Measurements from ENCODE around the gene DLG2. TPM values are rescaled to one million over a fixed set of nuclear protein-coding genes. Genes with fewer than 3 reads are reported as not detected.
A peak's percentile ranks its signal among the peaks of the same experiment; 100 is the strongest.

Gene DLG2
- total RNA-seq, 2 experiments from 2014 or later: 0.85 to 1.1 TPM

DNA sequence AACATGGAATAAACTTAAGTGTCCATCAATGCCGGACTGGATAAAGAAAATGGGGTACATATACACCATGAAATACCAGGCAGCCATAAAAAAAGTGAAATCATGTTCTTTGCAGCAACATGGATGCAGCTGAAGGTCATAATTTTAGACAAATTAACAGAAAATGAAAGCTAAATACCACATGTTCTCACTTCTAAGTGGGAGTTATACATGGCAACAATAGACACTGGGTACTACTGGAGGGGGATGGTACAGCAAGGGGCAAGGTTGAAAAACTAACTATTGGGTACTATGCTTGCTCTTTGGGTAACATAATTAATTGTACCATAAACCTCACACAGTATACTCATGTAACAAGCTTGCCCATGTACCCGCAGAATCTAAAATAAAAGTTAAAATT, 851.6 kb downstream of the DLG2 start:
- DNase-seq: no peak
- H3K36me3 Mint-ChIP-seq (ENCODE audit: low read depth): no peaks in the 10 kb centered on the region
- ChIA-PET POLR2A (no interaction called here), CTCF (no interaction called here)
- H3K27me3 Mint-ChIP-seq: no peaks in the 10 kb centered on the region
- no peak overlapping the region for H3K4me3 Mint-ChIP-seq
- H3K9me3 Mint-ChIP-seq: peaks cover 17% of the 10 kb centered on the region
- H3K27ac Mint-ChIP-seq: no peak overlapping the region
- no peaks in the 10 kb centered on the region for H3K4me1 Mint-ChIP-seq

DNA sequence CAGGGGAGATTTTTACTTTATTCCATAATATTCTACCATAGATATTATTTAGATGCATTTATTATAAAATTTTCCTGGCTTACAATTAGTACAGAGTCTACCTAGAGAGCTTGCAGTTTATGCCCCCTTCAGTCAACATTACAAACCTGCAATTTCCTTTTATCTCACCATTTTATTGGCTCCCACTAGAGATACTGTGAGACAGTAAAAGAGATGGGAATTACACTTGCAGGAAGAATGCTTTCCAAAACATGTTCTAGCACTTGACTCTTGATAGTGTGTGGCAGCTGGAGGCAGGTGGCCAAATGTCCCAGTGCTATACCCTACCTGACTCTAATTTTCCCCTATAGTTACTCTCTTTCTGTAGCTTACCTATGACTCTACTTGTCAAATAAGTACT, 863.2 kb downstream of the DLG2 start:
- POLR2A ChIA-PET: no interaction called here
- CTCF ChIA-PET: no interaction called here

DNA sequence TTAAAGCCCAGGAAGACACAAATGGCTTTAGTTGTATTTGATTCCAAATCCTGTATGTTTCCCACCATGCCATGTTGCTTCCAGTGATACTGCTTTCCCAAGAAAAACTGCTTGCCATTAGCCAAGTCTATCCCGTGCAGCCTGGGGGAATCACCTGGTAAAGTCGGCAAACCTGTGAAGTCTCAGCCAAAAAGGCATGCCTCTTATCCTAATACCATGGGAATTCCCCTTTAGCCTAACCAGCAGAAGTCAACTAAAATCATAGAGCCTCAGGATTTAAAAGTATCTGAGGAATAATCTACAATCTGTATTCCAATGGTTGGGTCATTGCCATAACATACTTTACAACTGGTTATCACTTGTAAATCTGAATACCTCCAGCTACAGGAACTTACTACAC, 869.4 kb downstream of the DLG2 start:
- Mint-ChIP-seq H3K27me3 (no peaks in the 10 kb centered on the region), H3K4me1 (no peaks in the 10 kb centered on the region), H3K27ac (no peak overlapping the region), H3K4me3 (no peak overlapping the region), H3K36me3 (ENCODE audit: low read depth) (no peaks in the 10 kb centered on the region), H3K9me3 (peaks cover 2% of the 10 kb centered on the region)
- DNase-seq: no peak
- ChIA-PET POLR2A (no interaction called here), CTCF (no interaction called here)

More for the DNA sequence above, 863.2 kb downstream of the DLG2 start:
- DNase-seq: no peak
- Mint-ChIP-seq H3K36me3 (ENCODE audit: low read depth) (no peaks in the 10 kb centered on the region), H3K27me3 (no peaks in the 10 kb centered on the region), H3K27ac (no peak overlapping the region), H3K9me3 (peaks cover under 1% of the 10 kb centered on the region), H3K4me1 (no peaks in the 10 kb centered on the region), H3K4me3 (no peak overlapping the region)

DNA sequence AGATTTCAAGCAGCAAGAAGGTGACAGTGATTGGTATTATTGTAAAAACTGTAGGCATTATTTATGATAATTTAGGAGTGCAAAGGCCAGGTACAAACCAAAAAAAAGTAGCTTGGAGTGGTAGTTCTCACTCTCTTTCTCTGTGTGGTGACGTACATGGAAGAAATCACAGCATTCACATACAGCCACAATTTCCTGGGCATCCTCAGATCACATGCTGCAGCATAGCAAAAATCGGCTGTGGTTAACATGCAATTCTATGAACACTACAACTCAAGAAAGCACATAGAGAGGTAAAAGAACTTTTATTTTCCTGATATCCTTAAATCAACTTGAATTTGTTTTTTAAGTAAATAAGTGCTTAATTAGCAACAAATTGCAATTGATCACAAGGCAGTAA, 875.8 kb downstream of the DLG2 start:
- Mint-ChIP-seq H3K27me3 (no peaks in the 10 kb centered on the region), H3K36me3 (ENCODE audit: low read depth) (no peaks in the 10 kb centered on the region), H3K4me1 (no peaks in the 10 kb centered on the region), H3K27ac (no peak overlapping the region), H3K9me3 (peaks cover 2% of the 10 kb centered on the region), H3K4me3 (no peak overlapping the region)
- CTCF ChIA-PET: no interaction called here
- POLR2A ChIA-PET: no interaction called here
- no peak for DNase-seq

DNA sequence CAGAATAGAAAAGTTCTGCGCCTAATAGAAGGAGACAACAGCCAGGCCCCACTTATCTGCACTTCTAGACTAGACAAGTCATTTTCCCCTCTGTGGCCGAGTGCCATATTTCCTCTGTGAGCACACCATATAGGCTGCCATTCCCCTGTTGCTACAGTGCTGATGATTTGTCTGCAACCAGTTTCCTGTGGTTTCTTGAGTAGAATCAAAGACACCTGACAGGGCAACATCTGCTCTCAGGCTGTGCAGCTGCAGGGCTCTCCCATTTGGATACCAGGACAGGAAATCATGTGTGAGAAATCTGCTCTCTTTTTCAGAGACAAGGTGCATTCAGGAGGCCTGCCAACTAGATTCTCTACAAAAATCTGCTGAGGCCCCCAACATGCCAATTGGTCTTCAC, 879.3 kb downstream of the DLG2 start:
- ChIA-PET POLR2A (no interaction called here), CTCF (no interaction called here)
- Mint-ChIP-seq H3K27me3 (no peaks in the 10 kb centered on the region), H3K27ac (no peak overlapping the region), H3K36me3 (ENCODE audit: low read depth) (no peaks in the 10 kb centered on the region), H3K4me1 (no peaks in the 10 kb centered on the region), H3K4me3 (no peak overlapping the region), H3K9me3 (peaks cover 1% of the 10 kb centered on the region)
- no peak for DNase-seq

DNA sequence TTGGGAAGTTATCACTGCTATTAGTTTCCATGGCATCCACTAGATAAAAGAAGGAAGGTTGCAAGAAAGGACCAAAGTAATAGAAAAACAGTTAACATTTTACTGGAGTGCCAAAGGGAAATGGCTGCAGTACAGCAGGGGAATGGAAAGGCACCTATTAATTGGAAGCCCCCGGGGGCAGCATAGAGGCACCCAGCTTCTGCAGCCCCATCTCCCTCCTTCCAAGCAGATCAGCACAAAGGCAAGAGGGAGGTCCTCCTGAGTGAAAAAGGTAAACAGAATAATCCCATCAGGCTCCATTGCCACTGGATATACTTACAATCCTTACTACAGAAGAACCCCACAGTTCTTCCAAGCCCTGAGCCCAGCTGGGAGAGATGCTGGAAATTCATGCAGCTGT, 887.1 kb downstream of the DLG2 start:
- Mint-ChIP-seq H3K36me3 (ENCODE audit: low read depth) (no peaks in the 10 kb centered on the region), H3K9me3 (no peaks in the 10 kb centered on the region), H3K27ac (no peak overlapping the region), H3K4me3 (no peak overlapping the region), H3K4me1 (no peaks in the 10 kb centered on the region), H3K27me3 (no peaks in the 10 kb centered on the region)
- no peak for DNase-seq
- POLR2A ChIA-PET: no interaction called here
- CTCF ChIA-PET: no interaction called here

DNA sequence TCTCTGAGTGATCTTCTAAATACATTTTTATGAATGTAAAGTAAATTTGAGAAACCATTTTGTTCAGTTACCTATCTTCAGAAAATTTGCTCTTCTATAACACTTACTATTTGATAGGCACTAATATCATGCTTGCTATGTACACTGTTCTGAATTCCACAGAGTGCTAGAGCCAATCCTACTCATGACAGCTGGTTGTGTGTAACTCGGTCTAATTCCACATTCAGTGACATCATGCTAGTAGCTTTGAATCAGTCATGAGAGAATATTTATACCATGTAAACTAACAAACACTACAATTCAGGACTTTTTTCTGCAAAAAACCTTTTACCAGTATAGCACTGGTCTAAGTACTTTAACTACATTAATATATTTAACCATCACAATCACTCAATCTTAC, 902.9 kb downstream of the DLG2 start:
- no peak overlapping the region for H3K4me3 Mint-ChIP-seq
- POLR2A ChIA-PET: no interaction called here
- no peaks in the 10 kb centered on the region for H3K36me3 Mint-ChIP-seq (ENCODE audit: low read depth)
- peaks cover 8% of the 10 kb centered on the region for H3K27me3 Mint-ChIP-seq
- H3K9me3 Mint-ChIP-seq: peaks cover 2% of the 10 kb centered on the region
- peaks cover 13% of the 10 kb centered on the region for H3K4me1 Mint-ChIP-seq
- DNase-seq: no peak
- CTCF ChIA-PET: no interaction called here
- no peak overlapping the region for H3K27ac Mint-ChIP-seq

DNA sequence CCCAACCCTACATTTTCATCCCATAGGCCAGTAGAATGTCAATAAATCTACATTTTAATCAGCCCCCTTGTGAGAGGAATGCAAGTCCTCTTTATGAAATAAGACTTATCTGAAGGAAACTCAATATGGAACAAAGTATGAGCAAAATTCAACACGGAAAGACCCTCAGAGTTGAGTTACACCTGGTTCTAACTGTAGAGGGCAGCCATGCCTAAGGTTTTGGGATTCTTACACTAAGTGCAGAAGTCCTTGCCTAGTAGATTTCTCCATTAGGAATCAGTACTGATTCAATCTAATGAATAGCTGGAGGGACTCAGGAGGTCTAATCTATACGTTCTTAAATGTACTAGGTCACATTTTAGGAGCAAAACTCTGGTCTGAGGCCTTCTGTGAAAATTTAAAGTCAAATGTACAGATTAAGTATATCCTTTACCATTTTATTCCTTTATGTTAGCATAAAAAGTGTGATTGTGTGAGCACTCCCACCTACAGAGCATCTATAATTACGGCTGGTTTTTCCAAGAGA, 904.5 kb downstream of the DLG2 start:
- Mint-ChIP-seq H3K9me3 (peaks cover 2% of the 10 kb centered on the region), H3K27ac (no peak overlapping the region), H3K4me1 (peaks cover 13% of the 10 kb centered on the region), H3K4me3 (no peak overlapping the region), H3K27me3 (peaks cover 8% of the 10 kb centered on the region), H3K36me3 (ENCODE audit: low read depth) (no peaks in the 10 kb centered on the region)
- no peak for DNase-seq
- ChIA-PET POLR2A (no interaction called here), CTCF (no interaction called here)

DNA sequence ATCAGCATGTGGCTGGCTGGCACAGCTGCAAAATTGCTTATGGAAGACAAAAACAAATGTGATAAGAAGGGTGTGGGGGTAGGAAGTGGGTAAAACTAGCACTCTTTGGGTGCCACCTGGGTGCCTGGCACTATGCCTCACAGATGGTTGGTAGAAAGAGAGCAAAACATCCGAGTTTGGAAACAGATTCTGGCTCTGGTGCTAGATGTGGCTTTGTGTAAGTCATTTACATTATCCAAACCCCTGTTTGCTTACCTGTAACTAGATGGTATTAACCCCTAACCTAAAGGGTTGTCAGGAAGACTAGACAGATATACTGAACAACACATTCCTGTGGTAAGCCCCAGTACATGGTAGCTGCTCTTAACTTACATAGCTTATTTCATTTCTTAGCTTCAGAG, 905.6 kb downstream of the DLG2 start:
- ChIA-PET CTCF (no interaction called here), POLR2A (no interaction called here)
- no peak for DNase-seq
- peak overlapping the region; percentile 70 for H3K4me3 Mint-ChIP-seq
- no peaks in the 10 kb centered on the region for H3K9me3 Mint-ChIP-seq
- peaks cover 13% of the 10 kb centered on the region for H3K4me1 Mint-ChIP-seq
- H3K36me3 Mint-ChIP-seq (ENCODE audit: low read depth): no peaks in the 10 kb centered on the region
- H3K27ac Mint-ChIP-seq: no peak overlapping the region
- H3K27me3 Mint-ChIP-seq: peaks cover 8% of the 10 kb centered on the region

DNA sequence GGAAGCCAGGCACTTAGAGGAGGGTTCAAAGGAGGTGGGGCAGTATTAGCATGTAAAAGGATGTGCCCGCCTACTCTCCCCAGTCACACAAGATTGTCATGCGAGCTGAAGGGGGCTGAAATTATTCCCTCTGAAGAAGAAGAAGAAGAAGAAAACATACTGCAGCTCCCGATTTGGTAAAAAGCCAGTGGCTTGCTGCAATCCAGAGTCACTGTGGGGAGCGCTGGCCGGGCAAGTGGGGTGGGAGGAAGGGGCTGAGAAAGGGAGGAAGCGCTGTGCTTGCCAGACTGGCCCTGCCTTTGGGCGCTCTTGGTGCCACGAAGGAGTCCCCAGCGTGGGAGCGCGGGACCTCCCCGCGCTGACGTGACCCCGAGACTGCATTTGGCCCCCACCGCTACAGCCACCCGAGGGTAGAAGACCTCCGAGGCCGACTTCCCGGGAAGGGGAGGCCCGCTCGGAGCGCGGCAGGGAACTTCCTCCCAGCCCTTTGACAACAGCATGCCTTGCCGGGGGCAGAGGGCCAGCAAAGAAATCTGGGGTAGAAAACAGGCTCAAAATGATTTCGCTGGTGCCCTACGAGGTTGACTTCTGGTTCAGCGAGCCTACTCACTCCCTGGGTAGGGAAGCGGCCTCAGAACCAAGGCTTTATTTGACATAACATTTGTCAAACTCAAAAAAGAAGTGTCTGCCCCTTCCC, 906.3 kb downstream of the DLG2 start:
- POLR2A ChIA-PET: no interaction called here
- H3K4me3 Mint-ChIP-seq: peak overlapping the region; percentile 70
- peak; percentile 7 for DNase-seq
- H3K27me3 Mint-ChIP-seq: peaks cover 9% of the 10 kb centered on the region
- CTCF ChIA-PET: no interaction called here
- H3K4me1 Mint-ChIP-seq: peaks cover 13% of the 10 kb centered on the region
- no peaks in the 10 kb centered on the region for H3K9me3 Mint-ChIP-seq
- no peaks in the 10 kb centered on the region for H3K36me3 Mint-ChIP-seq (ENCODE audit: low read depth)
- no peak overlapping the region for H3K27ac Mint-ChIP-seq

DNA sequence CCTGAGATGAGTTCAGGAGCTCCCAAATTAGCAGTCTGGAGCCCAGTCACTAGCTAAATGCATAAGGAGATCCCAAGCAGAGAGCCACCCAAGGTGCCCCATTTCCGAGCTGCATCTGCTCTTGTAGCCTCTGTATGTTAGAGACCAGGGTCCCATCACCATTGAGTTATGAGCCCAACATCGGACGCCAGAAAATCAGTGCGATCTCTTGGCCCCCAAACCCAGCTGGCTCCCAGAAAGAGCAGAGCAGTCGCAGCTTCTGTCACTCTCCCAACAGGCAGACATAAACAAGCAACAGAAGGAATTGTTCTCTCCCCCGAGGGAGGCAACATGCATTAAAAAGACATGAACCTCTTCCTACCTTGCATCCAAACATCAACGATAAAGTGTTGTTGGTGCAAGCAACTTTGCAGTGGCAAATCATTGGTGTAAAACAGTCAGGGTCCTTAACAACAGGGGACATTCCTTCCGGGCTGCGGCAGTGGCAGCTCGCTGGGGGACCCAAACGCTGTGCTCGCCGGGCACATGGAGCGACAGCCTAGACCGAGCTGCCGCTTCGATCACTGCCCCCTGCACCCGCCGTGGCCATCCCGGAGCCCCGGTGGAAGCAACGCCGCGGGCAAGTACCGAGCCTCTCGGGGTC, 907.1 kb downstream of the DLG2 start:
- DNase-seq: no peak
- ChIA-PET POLR2A (no interaction called here), CTCF (no interaction called here)

DNA sequence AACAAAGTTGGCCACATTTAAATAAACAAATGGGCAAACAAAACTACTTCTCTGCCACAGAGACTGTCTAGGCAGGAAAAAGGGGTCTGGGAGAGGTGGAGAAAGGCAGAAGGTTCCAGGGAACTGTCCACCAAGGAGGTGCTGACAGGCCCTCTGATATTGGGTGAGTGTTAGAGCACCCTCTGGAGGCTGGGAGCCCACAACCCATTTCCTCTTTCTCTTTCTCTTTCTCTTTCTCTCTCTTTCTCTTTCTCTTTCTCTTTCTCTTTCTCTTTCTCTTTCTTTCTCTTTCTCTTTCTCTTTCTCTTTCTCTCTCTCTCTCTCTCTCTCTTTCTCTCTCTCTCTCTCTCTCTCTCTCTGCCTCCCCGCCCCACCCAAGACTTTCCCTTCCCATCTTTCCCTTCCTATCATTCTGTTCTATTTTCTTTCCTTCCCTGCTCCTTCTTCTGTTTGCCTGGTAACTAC, 912.8 kb downstream of the DLG2 start:
- Mint-ChIP-seq H3K4me3 (peak overlapping the region; percentile 65), H3K36me3 (ENCODE audit: low read depth) (no peaks in the 10 kb centered on the region), H3K4me1 (peaks cover 8% of the 10 kb centered on the region), H3K27ac (peak overlapping the region; percentile 76), H3K27me3 (peaks cover 1% of the 10 kb centered on the region), H3K9me3 (no peaks in the 10 kb centered on the region)
- CTCF ChIA-PET: no interaction called here
- DNase-seq: peak; percentile 78
- POLR2A ChIA-PET: no interaction called here

More for the DNA sequence above, 907.1 kb downstream of the DLG2 start:
- H3K4me1 Mint-ChIP-seq: peaks cover 14% of the 10 kb centered on the region
- H3K36me3 Mint-ChIP-seq (ENCODE audit: low read depth): no peaks in the 10 kb centered on the region
- H3K4me3 Mint-ChIP-seq: peak overlapping the region; percentile 70
- no peaks in the 10 kb centered on the region for H3K9me3 Mint-ChIP-seq
- H3K27me3 Mint-ChIP-seq: peaks cover 9% of the 10 kb centered on the region
- H3K27ac Mint-ChIP-seq: no peak overlapping the region

DNA sequence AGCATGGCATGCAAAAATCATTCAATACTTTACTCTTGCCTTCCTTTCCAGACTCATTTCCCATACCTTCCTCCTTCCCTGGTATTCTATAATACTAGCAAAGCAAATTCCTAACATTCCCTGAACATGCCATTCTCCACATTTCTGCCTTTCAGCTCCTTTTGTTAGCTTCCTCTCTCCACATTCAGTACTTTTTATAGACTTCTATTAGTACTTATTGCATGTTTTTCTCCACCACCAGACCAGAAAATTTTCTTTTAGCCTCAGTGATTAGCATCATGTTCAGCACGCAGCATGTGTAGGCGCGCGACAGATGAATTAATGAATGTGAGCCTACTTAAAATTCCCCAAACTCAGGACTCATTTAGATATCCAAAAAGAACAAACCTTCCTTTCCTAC, 935.3 kb downstream of the DLG2 start:
- POLR2A ChIA-PET: no interaction called here
- no peaks in the 10 kb centered on the region for H3K4me1 Mint-ChIP-seq
- CTCF ChIA-PET: no interaction called here
- no peak overlapping the region for H3K4me3 Mint-ChIP-seq
- no peak overlapping the region for H3K27ac Mint-ChIP-seq
- DNase-seq: no peak
- H3K27me3 Mint-ChIP-seq: no peaks in the 10 kb centered on the region
- no peaks in the 10 kb centered on the region for H3K9me3 Mint-ChIP-seq
- H3K36me3 Mint-ChIP-seq (ENCODE audit: low read depth): no peaks in the 10 kb centered on the region

DNA sequence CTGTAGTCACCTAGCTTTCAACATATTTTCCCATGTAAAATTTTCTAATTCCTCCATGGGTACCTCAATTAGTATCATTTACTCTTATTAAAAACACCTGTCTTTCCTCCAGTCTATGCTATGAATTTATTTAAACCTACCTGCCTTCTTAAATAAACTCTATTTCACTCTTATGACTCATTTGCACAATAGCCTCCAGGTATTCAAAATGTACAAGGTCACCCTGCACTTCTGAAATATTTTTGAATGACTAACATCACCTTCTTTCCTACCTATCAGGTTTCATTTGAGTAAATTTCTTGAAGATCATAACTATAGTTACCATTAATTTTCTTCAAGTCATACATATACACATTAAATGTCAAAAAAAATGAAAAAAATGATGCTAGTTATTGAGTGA, 939.7 kb downstream of the DLG2 start:
- no peak overlapping the region for H3K27ac Mint-ChIP-seq
- no peak for DNase-seq

More for the DNA sequence above, 939.7 kb downstream of the DLG2 start:
- H3K4me1 Mint-ChIP-seq: no peaks in the 10 kb centered on the region
- no peak overlapping the region for H3K4me3 Mint-ChIP-seq
- ChIA-PET CTCF (no interaction called here), POLR2A (no interaction called here)
- peaks cover 3% of the 10 kb centered on the region for H3K9me3 Mint-ChIP-seq
- H3K27me3 Mint-ChIP-seq: no peaks in the 10 kb centered on the region
- H3K36me3 Mint-ChIP-seq (ENCODE audit: low read depth): no peaks in the 10 kb centered on the region
